GM12801 (cell line): ENCODE measurements around the gene CCDC3.

Source experiments
- CTCF ChIP-seq: IDR thresholded peaks from one replicate; pipeline ENCODE4 v1.5.1; 2011; ENCODE audit warnings: control low read depth; ENCODE audit not compliant: insufficient read length; ENCODE audit errors: extremely low read depth

CCDC3 gene

GRCh38 chr10:13043520-13043919 lies 42.0 kb upstream of the CCDC3 start:
- TF ChIP-seq CTCF: no peak

- TF ChIP-seq CTCF: no peak
These were observed 38.2 kb upstream of the CCDC3 start for GRCh38 chr10:13039761-13040160.

GRCh38 chr10:13038391-13038790 lies 36.9 kb upstream of the CCDC3 start:
- TF ChIP-seq CTCF: no peak

GRCh38 chr10:13037832-13038231 lies 36.3 kb upstream of the CCDC3 start:
- TF ChIP-seq CTCF: no peak

- no peak for TF ChIP-seq CTCF
These were observed 35.3 kb upstream of the CCDC3 start for GRCh38 chr10:13036841-13037240.

GRCh38 chr10:13026873-13027272 lies 25.4 kb upstream of the CCDC3 start:
- TF ChIP-seq CTCF: no peak

- TF ChIP-seq CTCF: no peak
These were observed 22.2 kb upstream of the CCDC3 start for GRCh38 chr10:13023754-13024153.

GRCh38 chr10:13019280-13019679 lies 17.8 kb upstream of the CCDC3 start:
- no peak for TF ChIP-seq CTCF
